Nasal cavity respiratory epithelium epithelial cell of viscerocranial mucosa (primary cell): ENCODE results near the gene OR5D14. TPM values are rescaled to one million over a fixed set of nuclear protein-coding genes. Genes with fewer than 3 reads are reported as not detected.

Experiments
- total RNA-seq: library from RNA; depleted of rRNA; stranded (reverse); fragments of >200 nt; gene quantifications from 2 replicates; pipeline ENCODE4 v1.2.3, GENCODE V29; 2014

The OR5D14 gene
- not detected in 2 replicates for total RNA-seq

DNA sequence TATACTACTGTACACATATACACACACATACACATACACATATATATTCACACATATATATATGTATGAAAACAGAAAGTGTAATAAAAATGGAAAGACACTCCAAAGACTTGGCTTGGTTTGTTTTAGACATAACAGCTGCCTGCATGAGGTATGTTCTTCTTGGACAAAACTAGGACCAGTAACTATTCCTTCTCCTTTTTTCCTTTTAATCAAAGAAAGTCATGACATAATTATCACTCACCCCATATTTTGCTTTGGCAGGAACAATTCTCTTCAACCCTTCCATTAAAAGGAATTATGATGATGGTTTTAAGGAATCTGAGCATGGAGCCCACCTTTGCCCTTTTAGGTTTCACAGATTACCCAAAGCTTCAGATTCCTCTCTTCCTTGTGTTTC lies at the start of gene OR5D14:
TSS of gene OR5D14 (plus strand) at position 301 of the 400 bp plus-strand sequence. CDS start at position 301, 0 bp downstream.

GRCh38 chr11:55773138-55773537 lies 22.2 kb upstream of the OR5D14 start, which contains the start of gene OR5D13:
TSS of gene OR5D13 (plus strand) at chr11:55773438. CDS start at chr11:55773438, 0 bp downstream.

GRCh38 chr11:55811067-55811466 lies 15.7 kb downstream of the OR5D14 start, which contains the start of gene OR5L1:
TSS of gene OR5L1 (plus strand) at chr11:55811367. CDS start at chr11:55811467, 100 bp downstream.

GRCh38 chr11:55819330-55819729 lies 24.0 kb downstream of the OR5D14 start, which contains the start of gene OR5D18:
TSS of gene OR5D18 (plus strand) at chr11:55819630. CDS start at chr11:55819630, 0 bp downstream.

GRCh38 chr11:55826919-55827318 lies 31.6 kb downstream of the OR5D14 start, which contains the start of gene OR5L2:
TSS of gene OR5L2 (plus strand) at chr11:55827219. CDS start at chr11:55827219, 0 bp downstream.

GRCh38 chr11:55838452-55838851 lies 43.1 kb downstream of the OR5D14 start, which contains the start of gene OR5D16:
TSS of gene OR5D16 (plus strand) at chr11:55838752. CDS start at chr11:55838752, 0 bp downstream.

Other genes with a start within 250 kb of the OR5D14 start
- not detected in 2 replicates for gene OR4C15, start 241.1 kb upstream of the OR5D14 start, total RNA-seq
- gene OR4C16, start 223.4 kb upstream of the OR5D14 start, total RNA-seq, result not detected in 2 replicates
- gene OR4C11, start 187.9 kb upstream of the OR5D14 start, total RNA-seq, result not detected in 2 replicates
- not detected in 2 replicates for gene OR4P4, start 160.4 kb upstream of the OR5D14 start, total RNA-seq
- not detected in 2 replicates for gene OR4S2, start 147.2 kb upstream of the OR5D14 start, total RNA-seq
- not detected in 2 replicates for gene OR4C6, start 133.4 kb upstream of the OR5D14 start, total RNA-seq
- not detected in 2 replicates for gene OR5D13, start 22.1 kb upstream of the OR5D14 start, total RNA-seq
- not detected in 2 replicates for gene OR5L1, start 15.8 kb downstream of the OR5D14 start, total RNA-seq
- not detected in 2 replicates for gene OR5D18, start 24.1 kb downstream of the OR5D14 start, total RNA-seq
- gene OR5L2, start 31.7 kb downstream of the OR5D14 start, total RNA-seq, result not detected in 2 replicates
- gene OR5D16, start 43.2 kb downstream of the OR5D14 start, total RNA-seq, result not detected in 2 replicates
- not detected in 2 replicates for gene TRIM51, start 87.7 kb downstream of the OR5D14 start, total RNA-seq
- not detected in 2 replicates for gene OR5W2, start 119.0 kb downstream of the OR5D14 start, total RNA-seq
- not detected in 2 replicates for gene OR5I1, start 140.8 kb downstream of the OR5D14 start, total RNA-seq
- gene OR10AG1, start 174.4 kb downstream of the OR5D14 start, total RNA-seq, result not detected in 2 replicates
- not detected in 2 replicates for gene OR5F1, start 199.1 kb downstream of the OR5D14 start, total RNA-seq
- not detected in 2 replicates for gene OR5AS1, start 232.1 kb downstream of the OR5D14 start, total RNA-seq